Ishikawa (cell line): ENCODE data around the gene SMG7.

Experiments
- CEBPB ChIP-seq: IDR thresholded peaks from 2 replicates; pipeline ENCODE4 v1.6.1; 2012
- CREB1 ChIP-seq: IDR thresholded peaks from 2 replicates; pipeline ENCODE4 v1.6.1; 2012; ENCODE audit warnings: low read depth
- EGR1 ChIP-seq: IDR thresholded peaks from 2 replicates; pipeline ENCODE4 v1.6.1; 2012
- EP300 ChIP-seq: IDR thresholded peaks from 2 replicates; pipeline ENCODE4 v1.6.1; 2012; ENCODE audit warnings: borderline replicate concordance
- FOXM1 ChIP-seq: IDR thresholded peaks from 2 replicates; pipeline ENCODE4 v1.6.1; 2012; ENCODE audit warnings: low read depth, borderline replicate concordance
- MAX ChIP-seq: IDR thresholded peaks from 2 replicates; pipeline ENCODE4 v1.6.1; 2012
- NFIC ChIP-seq: IDR thresholded peaks from 2 replicates; pipeline ENCODE4 v1.6.1; 2012
- RAD21 ChIP-seq: IDR thresholded peaks from 2 replicates; pipeline ENCODE4 v1.6.1; 2012; ENCODE audit warnings: low read depth
- REST ChIP-seq: IDR thresholded peaks from 2 replicates; pipeline ENCODE4 v1.6.1; 2012; ENCODE audit warnings: low read depth, mild to moderate bottlenecking
- TAF1 ChIP-seq: IDR thresholded peaks from 2 replicates; pipeline ENCODE4 v1.6.1; 2012; ENCODE audit warnings: low read depth, mild to moderate bottlenecking
- TCF12 ChIP-seq: IDR thresholded peaks from 2 replicates; pipeline ENCODE4 v1.6.1; 2012; ENCODE audit warnings: low read depth
- TEAD4 ChIP-seq: IDR thresholded peaks from 2 replicates; pipeline ENCODE4 v1.6.1; 2012
- USF1 ChIP-seq: IDR thresholded peaks from 2 replicates; pipeline ENCODE4 v1.6.1; 2012
- YY1 ChIP-seq: IDR thresholded peaks from 2 replicates; pipeline ENCODE4 v1.6.1; 2012; ENCODE audit warnings: low read depth
- ZBTB7A ChIP-seq: IDR thresholded peaks from 2 replicates; pipeline ENCODE4 v1.6.1; 2012; ENCODE audit warnings: low read depth

The SMG7 gene

GRCh38 chr1:183546427-183546826, 74.1 kb downstream of the SMG7 start:
- no peak for TF ChIP-seq ZBTB7A
- no peak for TF ChIP-seq YY1
- no peak for TF ChIP-seq NFIC
- TF ChIP-seq TCF12 = no peak
- TF ChIP-seq TEAD4 = no peak
- no peak for TF ChIP-seq FOXM1
- TF ChIP-seq MAX = no peak
- TF ChIP-seq EGR1 = no peak
- no peak for TF ChIP-seq EP300
- no peak for TF ChIP-seq CREB1
- TF ChIP-seq CEBPB = no peak

GRCh38 chr1:183548116-183548515, 75.8 kb downstream of the SMG7 start:
- TF ChIP-seq EP300 (peak; percentile 42; the same call in 1 of the 2 replicates), CREB1 (no peak), USF1 (no peak), TEAD4 (peak; percentile 53; the same call in 1 of the 2 replicates), EGR1 (no peak), FOXM1 (peak; percentile 18; the same call in 1 of the 2 replicates), TCF12 (peak; percentile 80; the same call in 1 of the 2 replicates), REST (no peak), TAF1 (no peak), CEBPB (peak; percentile 64; the same call in 1 of the 2 replicates), RAD21 (no peak), NFIC (peak; percentile 71), ZBTB7A (no peak)

GRCh38 chr1:183550915-183551314, 78.6 kb downstream of the SMG7 start:
- TF ChIP-seq NFIC = 0 out of 2 replicates have a peak, but pooled peaks have one; percentile 25
- no peak for TF ChIP-seq TAF1
- no peak for TF ChIP-seq TEAD4
- no peak for TF ChIP-seq MAX

- no peak for TF ChIP-seq YY1
- TF ChIP-seq NFIC = no peak
- no peak for TF ChIP-seq EP300
- TF ChIP-seq EGR1 = no peak
- TF ChIP-seq TCF12 = no peak
- TF ChIP-seq TEAD4 = no peak
- TF ChIP-seq MAX = no peak
- TF ChIP-seq RAD21 = no peak
- TF ChIP-seq USF1 = no peak
- TF ChIP-seq CEBPB = no peak
- TF ChIP-seq TAF1 = no peak
Observed at GRCh38 chr1:183551924-183552323, 79.6 kb downstream of the SMG7 start.

- TF ChIP-seq TAF1 (no peak), CEBPB (no peak), EGR1 (no peak), MAX (no peak), NFIC (no peak), YY1 (no peak), TEAD4 (no peak), REST (no peak), RAD21 (no peak), TCF12 (no peak), CREB1 (no peak), USF1 (no peak), EP300 (no peak), FOXM1 (no peak)
Observed at GRCh38 chr1:183552441-183552840, 80.1 kb downstream of the SMG7 start.
